Suprapubic skin (tissue), 4 donors: ENCODE data around the gene CLCC1. TPM values are rescaled to one million over a fixed set of nuclear protein-coding genes. Genes with fewer than 3 reads are reported as not detected.

ENCODE experiments used
- DNase-seq, 2 donors: peaks; one replicate each; pipeline ENCODE4 v3.0.0-alpha.2; 2019; ENCODE audit warnings: low spot score in 2 of 2
- H3K27ac ChIP-seq: fragments of 200-600 bp; sonication (generic); one replicate; pipeline ENCODE4 v1.5.1; 2019
- H3K27me3 ChIP-seq: fragments of 200-600 bp; sonication (generic); one replicate; pipeline ENCODE4 v1.5.1; 2019
- H3K36me3 ChIP-seq: fragments of 200-600 bp; sonication (generic); one replicate; pipeline ENCODE4 v1.5.1; 2019
- H3K4me1 ChIP-seq: fragments of 200-600 bp; sonication (generic); one replicate; pipeline ENCODE4 v1.5.1; 2019
- H3K4me3 ChIP-seq: fragments of 200-600 bp; sonication (generic); one replicate; pipeline ENCODE4 v1.5.1; 2019; ENCODE audit warnings: mild to moderate bottlenecking
- H3K9me3 ChIP-seq: fragments of 200-600 bp; sonication (generic); one replicate; pipeline ENCODE4 v1.5.1; 2019
- EP300 ChIP-seq: sonication (generic); formaldehyde crosslinking; IDR thresholded peaks from one replicate; pipeline ENCODE4 v1.6.1; 2017; ENCODE audit warnings: antibody characterized with exemption
- POLR2A ChIP-seq, 2 donors: fragments of 450-650 bp; IDR thresholded peaks; one replicate each; pipeline ENCODE4 v1.6.1; 2017; ENCODE audit warnings: antibody characterized with exemption in 2 of 2, mild to moderate bottlenecking in 2 of 2, moderate library complexity in 2 of 2
- POLR2AphosphoS5 ChIP-seq, 3 donors: sonication (generic); formaldehyde crosslinking; IDR thresholded peaks; one replicate each; pipeline ENCODE4 v1.6.1; 2017; ENCODE audit warnings: antibody characterized with exemption in 3 of 3
- WGBS: methylation state at CpG from one replicate; pipeline ENCODE4 v1.1.5; 2018; 5-methylcytosine and 5-hydroxymethylcytosine counted together
- total RNA-seq, 4 donors: library from RNA; depleted of rRNA; stranded (reverse); fragments of >200 nt; gene quantifications; one replicate each; pipeline ENCODE4 v1.1.0, GENCODE V29; 2016
- TF ChIP-seq, protein P1 (sequence below), 2 donors: fragments of 200-600 bp in 1 of 2; fragments of 450-650 bp in 1 of 2; sonication (generic) in 1 of 2; IDR thresholded peaks; one replicate each; pipeline ENCODE4 v1.5.1; 2016 to 2019; ENCODE audit warnings: antibody characterized with exemption in 2 of 2, mild to moderate bottlenecking in 1 of 2, moderate library complexity in 1 of 2

CLCC1 gene
- total RNA-seq, 4 donors from 2014 or later, result 12.4 to 19.4 (median 18.5) TPM

DNA sequence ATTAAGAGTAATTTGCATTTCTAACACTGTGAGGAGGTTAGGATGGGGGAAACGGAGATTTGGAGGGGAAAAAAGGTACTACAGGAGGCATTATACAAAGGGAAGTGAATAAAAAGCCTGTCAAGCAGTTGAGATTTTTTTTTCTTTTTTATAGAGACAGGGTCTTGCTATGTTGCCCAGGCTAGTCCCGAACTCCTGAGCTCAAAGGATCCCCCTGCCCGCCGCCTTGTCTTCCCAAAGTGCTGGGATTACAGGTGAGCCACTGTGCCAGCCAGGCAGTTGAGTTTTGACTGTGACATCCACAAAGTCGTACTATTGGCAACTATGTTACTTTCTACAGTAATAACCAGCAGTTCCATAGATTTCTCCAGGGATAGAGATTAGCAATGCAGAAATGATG lies 2.6 kb downstream of the CLCC1 start:
- no peaks in the 10 kb centered on the region for H3K9me3 ChIP-seq
- no peak for DNase-seq
- no peak overlapping the region for H3K4me3 ChIP-seq
- H3K27ac ChIP-seq, result no peak overlapping the region
- WGBS, result 95% methylated on average over 5 of the region's 5 CpGs
- TF ChIP-seq POLR2AphosphoS5 (IDR thresholded peaks at IDR 0.05) (no peak), EP300 (no peak), POLR2A (IDR thresholded peaks at IDR 0.05) (no peak)
- TF ChIP-seq, protein P1, sequence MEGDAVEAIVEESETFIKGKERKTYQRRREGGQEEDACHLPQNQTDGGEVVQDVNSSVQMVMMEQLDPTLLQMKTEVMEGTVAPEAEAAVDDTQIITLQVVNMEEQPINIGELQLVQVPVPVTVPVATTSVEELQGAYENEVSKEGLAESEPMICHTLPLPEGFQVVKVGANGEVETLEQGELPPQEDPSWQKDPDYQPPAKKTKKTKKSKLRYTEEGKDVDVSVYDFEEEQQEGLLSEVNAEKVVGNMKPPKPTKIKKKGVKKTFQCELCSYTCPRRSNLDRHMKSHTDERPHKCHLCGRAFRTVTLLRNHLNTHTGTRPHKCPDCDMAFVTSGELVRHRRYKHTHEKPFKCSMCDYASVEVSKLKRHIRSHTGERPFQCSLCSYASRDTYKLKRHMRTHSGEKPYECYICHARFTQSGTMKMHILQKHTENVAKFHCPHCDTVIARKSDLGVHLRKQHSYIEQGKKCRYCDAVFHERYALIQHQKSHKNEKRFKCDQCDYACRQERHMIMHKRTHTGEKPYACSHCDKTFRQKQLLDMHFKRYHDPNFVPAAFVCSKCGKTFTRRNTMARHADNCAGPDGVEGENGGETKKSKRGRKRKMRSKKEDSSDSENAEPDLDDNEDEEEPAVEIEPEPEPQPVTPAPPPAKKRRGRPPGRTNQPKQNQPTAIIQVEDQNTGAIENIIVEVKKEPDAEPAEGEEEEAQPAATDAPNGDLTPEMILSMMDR (IDR thresholded peaks at IDR 0.05), result no peak
- no peaks in the 10 kb centered on the region for H3K36me3 ChIP-seq
- H3K27me3 ChIP-seq, result no peaks in the 10 kb centered on the region
- H3K4me1 ChIP-seq, result peaks cover 23% of the 10 kb centered on the region

DNA sequence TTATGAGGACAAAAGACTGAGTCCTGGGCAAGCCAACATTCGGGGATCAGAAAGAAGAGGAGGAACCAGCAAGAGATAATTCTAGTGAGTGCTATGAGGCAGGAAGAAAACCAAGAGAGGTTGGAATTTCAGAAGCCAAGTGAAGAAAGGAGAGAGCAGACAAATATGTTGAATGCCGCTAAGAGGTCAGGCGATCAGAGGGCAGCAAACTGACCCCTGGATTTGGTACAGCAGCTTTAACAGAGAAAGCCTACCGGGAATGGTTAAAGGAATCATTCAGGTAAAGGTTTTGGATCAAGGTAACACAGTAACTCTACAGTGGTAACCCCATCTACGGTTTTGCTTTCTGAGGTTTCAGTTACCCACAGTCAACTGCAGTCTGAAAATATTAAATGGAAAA lies 5.4 kb downstream of the CLCC1 start:
- no peak for DNase-seq
- Histone ChIP-seq H3K27ac (no peak overlapping the region), H3K27me3 (no peaks in the 10 kb centered on the region), H3K4me3 (no peak overlapping the region), H3K9me3 (no peaks in the 10 kb centered on the region), H3K36me3 (peaks cover 10% of the 10 kb centered on the region), H3K4me1 (peaks cover 14% of the 10 kb centered on the region)
- TF ChIP-seq POLR2AphosphoS5 (IDR thresholded peaks at IDR 0.05) (no peak), POLR2A (IDR thresholded peaks at IDR 0.05) (no peak), EP300 (no peak)
- TF ChIP-seq, protein P1 (IDR thresholded peaks at IDR 0.05), result no peak
- WGBS, result 95% methylated on average over 5 of the region's 5 CpGs

DNA sequence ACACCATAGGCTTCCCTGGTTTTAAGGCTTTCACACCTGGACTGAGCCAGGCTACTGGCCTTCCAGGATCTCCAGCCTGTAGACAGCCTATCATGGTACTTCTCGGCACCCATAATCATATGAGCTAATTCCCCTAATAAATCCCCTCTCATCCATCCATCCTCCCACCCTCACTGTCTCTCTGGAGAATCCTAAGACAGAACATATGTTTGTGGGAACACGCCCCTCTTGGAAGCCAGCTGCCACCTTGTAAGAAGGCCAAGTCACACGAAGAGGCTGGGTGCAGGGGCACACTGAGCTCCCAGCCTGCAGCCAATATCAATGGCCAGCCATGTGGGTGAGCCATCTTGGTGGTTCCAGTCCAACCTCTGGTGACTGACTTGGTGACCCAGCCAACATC lies 7.4 kb downstream of the CLCC1 start:
- Histone ChIP-seq H3K36me3 (peaks cover 10% of the 10 kb centered on the region), H3K4me1 (no peaks in the 10 kb centered on the region), H3K27me3 (no peaks in the 10 kb centered on the region), H3K27ac (no peak overlapping the region), H3K9me3 (no peaks in the 10 kb centered on the region), H3K4me3 (no peak overlapping the region)
- WGBS, result 63% methylated on average over 3 of the region's 3 CpGs
- TF ChIP-seq POLR2A (IDR thresholded peaks at IDR 0.05) (no peak), EP300 (no peak)
- no peak for DNase-seq

DNA sequence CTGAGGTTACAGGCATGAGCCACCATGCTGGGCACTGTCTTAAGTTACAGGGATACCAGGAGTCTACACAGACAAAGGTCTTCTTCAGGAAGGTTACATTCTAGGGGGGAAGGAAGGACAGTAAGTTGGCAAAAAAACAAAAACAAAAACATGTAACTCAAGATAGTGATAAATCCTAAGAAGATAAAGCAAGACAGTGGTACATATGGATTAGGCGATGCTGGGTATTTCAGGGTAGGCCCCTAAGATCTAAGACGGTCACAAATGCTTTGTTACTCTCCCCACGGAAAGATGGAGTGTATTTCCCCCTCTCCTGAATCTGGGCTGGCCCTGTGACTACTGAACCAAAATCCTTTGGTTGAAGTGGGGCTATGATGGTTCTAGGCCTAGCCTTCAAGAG lies 8.2 kb downstream of the CLCC1 start:
- DNase-seq, result no peak
- no peaks in the 10 kb centered on the region for H3K27me3 ChIP-seq
- TF ChIP-seq POLR2AphosphoS5 (IDR thresholded peaks at IDR 0.05), result no peak
- TF ChIP-seq POLR2A (IDR thresholded peaks at IDR 0.05), result no peak
- TF ChIP-seq EP300, result no peak
- TF ChIP-seq, protein P1 (IDR thresholded peaks at IDR 0.05), result no peak
- no peak overlapping the region for H3K4me3 ChIP-seq
- H3K36me3 ChIP-seq, result peaks cover 10% of the 10 kb centered on the region
- no peaks in the 10 kb centered on the region for H3K9me3 ChIP-seq
- 92% methylated on average over 3 of the region's 3 CpGs for whole genome bisulfite sequencing
- no peak overlapping the region for H3K27ac ChIP-seq
- no peaks in the 10 kb centered on the region for H3K4me1 ChIP-seq

DNA sequence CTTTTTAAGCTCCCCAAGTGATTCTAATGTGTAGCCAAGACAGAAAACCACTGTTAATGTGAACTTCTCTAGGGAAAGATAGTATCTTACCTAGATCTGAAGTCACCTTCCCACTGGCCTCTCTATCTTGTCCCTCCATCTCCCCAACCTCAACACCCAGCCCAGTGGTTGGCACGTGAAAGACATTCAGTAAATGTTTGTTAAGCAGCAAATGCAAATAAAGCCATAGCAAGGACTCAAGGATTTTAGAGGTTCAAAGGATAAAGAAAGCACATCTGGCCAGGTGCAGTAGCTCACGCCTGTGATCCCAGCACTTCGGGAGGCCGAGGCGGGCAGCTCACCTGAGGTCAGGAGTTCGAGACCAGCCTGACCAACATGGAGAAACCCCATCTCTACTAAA lies 9.8 kb downstream of the CLCC1 start:
- WGBS, result 82% methylated on average over 6 of the region's 6 CpGs

More for the DNA sequence above, 9.8 kb downstream of the CLCC1 start:
- Histone ChIP-seq H3K9me3 (no peaks in the 10 kb centered on the region), H3K27ac (no peak overlapping the region), H3K4me1 (peaks cover 6% of the 10 kb centered on the region), H3K4me3 (no peak overlapping the region), H3K36me3 (peaks cover 10% of the 10 kb centered on the region), H3K27me3 (no peaks in the 10 kb centered on the region)
- TF ChIP-seq EP300 (no peak), POLR2AphosphoS5 (IDR thresholded peaks at IDR 0.05) (no peak), POLR2A (IDR thresholded peaks at IDR 0.05) (no peak)
- TF ChIP-seq, protein P1 (IDR thresholded peaks at IDR 0.05), result no peak
- no peak for DNase-seq
